OCI-LY7 (cell line): ENCODE results near the gene IGF2BP1. TPM values are rescaled to one million over a fixed set of nuclear protein-coding genes. Genes with fewer than 3 reads are reported as not detected.

ENCODE experiments used
- BruUV-seq: library from RNA; stranded (reverse); fragments of 400-500 nt; replicated peaks from 2 replicates; lab custom pipeline; 2021; lab: Mats Ljungman, UMichigan
- CTCF ChIA-PET: fragments of 300-600 bp; sonication (Branson Sonifier 250); formaldehyde crosslinking; loops from one replicate; lab custom pipeline; 2022; ENCODE audit warnings: antibody characterized with exemption; ENCODE audit not compliant: unreplicated experiment; lab: Charles Lee
- POLR2A ChIA-PET: fragments of 300-600 bp; sonication (Branson Sonifier 250); formaldehyde crosslinking; loops from one replicate; lab custom pipeline; 2022; ENCODE audit warnings: antibody characterized with exemption; lab: Charles Lee
- DNase-seq: peaks from one replicate; pipeline ENCODE4 v3.0.0-alpha.2; 2015; ENCODE audit warnings: low spot score
- H2AFZ ChIP-seq: fragments of 200-600 bp; sonication (generic), shearing (Covaris generic); 2 replicates; pipeline ENCODE4 v1.6.1; 2014; ENCODE audit warnings: mild to moderate bottlenecking, antibody characterized with exemption, low read length, moderate library complexity
- H3K27ac ChIP-seq: fragments of 200-600 bp; sonication (generic); 2 replicates; pipeline ENCODE4 v1.5.1; 2014; ENCODE audit warnings: mixed run types, low read depth, mild to moderate bottlenecking, moderate library complexity, low read length, inconsistent platforms; ENCODE audit not compliant: poor library complexity, severe bottlenecking
- H3K36me3 ChIP-seq: fragments of 200-600 bp; sonication (generic); 2 replicates; pipeline ENCODE4 v1.6.1; 2014; ENCODE audit warnings: mild to moderate bottlenecking, antibody characterized with exemption, low read length, moderate library complexity, mixed read lengths; ENCODE audit not compliant: insufficient read depth
- H3K4me1 ChIP-seq: fragments of 200-600 bp; sonication (generic); 2 replicates; pipeline ENCODE4 v1.5.1; 2014; ENCODE audit warnings: mild to moderate bottlenecking, low read length; ENCODE audit not compliant: insufficient read depth, poor library complexity, severe bottlenecking
- H3K4me2 ChIP-seq: fragments of 200-600 bp; sonication (generic); 2 replicates; pipeline ENCODE4 v1.6.1; 2014; ENCODE audit warnings: mild to moderate bottlenecking, low read length
- H3K4me3 ChIP-seq: fragments of 200-600 bp; sonication (generic); 2 replicates; pipeline ENCODE4 v1.5.1; 2014; ENCODE audit warnings: mild to moderate bottlenecking, low read depth, low read length; ENCODE audit not compliant: poor library complexity, severe bottlenecking
- H3K79me2 ChIP-seq: fragments of 200-600 bp; sonication (generic); 2 replicates; pipeline ENCODE4 v1.6.1; 2016; ENCODE audit warnings: low read depth, mild to moderate bottlenecking, low read length, moderate library complexity, mixed read lengths; ENCODE audit not compliant: insufficient read depth
- H3K9me2 ChIP-seq: fragments of 200-600 bp; sonication (generic); 2 replicates; pipeline ENCODE4 v1.6.1; 2016; ENCODE audit warnings: mild to moderate bottlenecking, low read length, mixed read lengths; ENCODE audit not compliant: insufficient read depth
- H3K9me3 ChIP-seq: fragments of 200-600 bp; sonication (generic); 2 replicates; pipeline ENCODE4 v1.6.1; 2014; ENCODE audit warnings: mild to moderate bottlenecking, mixed run types, low read length, mixed read lengths
- H4K20me1 ChIP-seq: fragments of 200-600 bp; sonication (generic); 2 replicates; pipeline ENCODE4 v1.6.1; 2014; ENCODE audit warnings: mild to moderate bottlenecking, antibody characterized with exemption, low read length, moderate library complexity, mixed read lengths; ENCODE audit not compliant: insufficient read depth
- EZH2phosphoT487 ChIP-seq: fragments of 200-600 bp; sonication (generic); IDR thresholded peaks from 2 replicates; pipeline ENCODE4 v1.6.1; 2018; ENCODE audit warnings: low read depth, borderline replicate concordance, mild to moderate bottlenecking, mixed run types, antibody characterized with exemption, low read length, moderate library complexity, mixed read lengths
- intact Hi-C: fragments of 100-400 bp; cut with micrococcal nuclease; formaldehyde crosslinking; loops from one replicate; pipeline ENCODE4 v1.10.0; 2022; ENCODE audit not compliant: unreplicated experiment
- total RNA-seq, 2 experiments: library from RNA; depleted of rRNA in 1 of 2; stranded (reverse); fragments of >200 nt in 1 of 2; shearing (Covaris generic) in 1 of 2; gene quantifications; 2 replicates each; pipeline ENCODE4 v1.2.3, GENCODE V29; 2014 to 2022
- TF ChIP-seq, protein P1 (sequence below): fragments of 200-600 bp; sonication (generic); conservative IDR thresholded peaks from 2 replicates; pipeline ENCODE4 v1.5.1; 2014; ENCODE audit warnings: mild to moderate bottlenecking, antibody characterized with exemption, low read length, moderate library complexity, mixed read lengths

The IGF2BP1 gene
- total RNA-seq, 2 experiments from 2014 or later: 18.9 to 46.4 TPM

GRCh38 chr17:48994549-48995303 is 2.5 kb upstream of the IGF2BP1 start:
- no TSS peak for BruUV-seq
- peak overlapping the region; percentile 70; the same call in 1 of the 2 replicates for H2AFZ ChIP-seq
- ChIA-PET POLR2A (no interaction called here), CTCF (no interaction called here)
- H4K20me1 ChIP-seq: no peaks in the 10 kb centered on the region
- TF ChIP-seq, protein P1, sequence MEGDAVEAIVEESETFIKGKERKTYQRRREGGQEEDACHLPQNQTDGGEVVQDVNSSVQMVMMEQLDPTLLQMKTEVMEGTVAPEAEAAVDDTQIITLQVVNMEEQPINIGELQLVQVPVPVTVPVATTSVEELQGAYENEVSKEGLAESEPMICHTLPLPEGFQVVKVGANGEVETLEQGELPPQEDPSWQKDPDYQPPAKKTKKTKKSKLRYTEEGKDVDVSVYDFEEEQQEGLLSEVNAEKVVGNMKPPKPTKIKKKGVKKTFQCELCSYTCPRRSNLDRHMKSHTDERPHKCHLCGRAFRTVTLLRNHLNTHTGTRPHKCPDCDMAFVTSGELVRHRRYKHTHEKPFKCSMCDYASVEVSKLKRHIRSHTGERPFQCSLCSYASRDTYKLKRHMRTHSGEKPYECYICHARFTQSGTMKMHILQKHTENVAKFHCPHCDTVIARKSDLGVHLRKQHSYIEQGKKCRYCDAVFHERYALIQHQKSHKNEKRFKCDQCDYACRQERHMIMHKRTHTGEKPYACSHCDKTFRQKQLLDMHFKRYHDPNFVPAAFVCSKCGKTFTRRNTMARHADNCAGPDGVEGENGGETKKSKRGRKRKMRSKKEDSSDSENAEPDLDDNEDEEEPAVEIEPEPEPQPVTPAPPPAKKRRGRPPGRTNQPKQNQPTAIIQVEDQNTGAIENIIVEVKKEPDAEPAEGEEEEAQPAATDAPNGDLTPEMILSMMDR: no peak
- TF ChIP-seq EZH2phosphoT487: no peak; the same call in 1 of the 2 replicates
- H3K79me2 ChIP-seq: peaks cover 21% of the 10 kb centered on the region
- DNase-seq: no peak
- intact Hi-C loops: no loop called here
- H3K9me2 ChIP-seq: no peaks in the 10 kb centered on the region
- H3K36me3 ChIP-seq: peaks cover 6% of the 10 kb centered on the region
- peak overlapping the region; percentile 70 for H3K4me2 ChIP-seq
- no peaks in the 10 kb centered on the region for H3K9me3 ChIP-seq
- H3K4me3 ChIP-seq: peak overlapping the region; percentile 83
- no peak overlapping the region for H3K27ac ChIP-seq
- peaks cover 7% of the 10 kb centered on the region for H3K4me1 ChIP-seq

GRCh38 chr17:48995304-48995973 is 1.7 kb upstream of the IGF2BP1 start:
- CTCF ChIA-PET: no interaction called here
- DNase-seq: peak; percentile 24
- peaks cover 13% of the 10 kb centered on the region for H3K36me3 ChIP-seq
- peak overlapping the region; percentile 83 for H3K4me3 ChIP-seq
- H3K9me2 ChIP-seq: no peaks in the 10 kb centered on the region
- H3K9me3 ChIP-seq: no peaks in the 10 kb centered on the region
- no peak overlapping the region for H3K27ac ChIP-seq
- intact Hi-C loops: no loop called here
- H4K20me1 ChIP-seq: peaks cover 6% of the 10 kb centered on the region; the same call in 1 of the 2 replicates
- POLR2A ChIA-PET: no interaction called here
- peaks cover 7% of the 10 kb centered on the region for H3K4me1 ChIP-seq
- H3K79me2 ChIP-seq: peaks cover 28% of the 10 kb centered on the region
- no peak; the same call in 1 of the 2 replicates for TF ChIP-seq EZH2phosphoT487
- TF ChIP-seq, protein P1: no peak
- peak overlapping the region; percentile 70 for H2AFZ ChIP-seq
- BruUV-seq: no TSS peak
- H3K4me2 ChIP-seq: peak overlapping the region; percentile 70
